HepG2 (cell line): Measurements from ENCODE around the gene GFRA1. TPM values are rescaled to one million over a fixed set of nuclear protein-coding genes. Genes with fewer than 3 reads are reported as not detected.

Source experiments
- ATAC-seq: fragments of 200-7000 bp; cut with Tn5 transposase; 3 replicates; pipeline ENCODE4 v1.9.1; 2020; ENCODE audit warnings: mild to moderate bottlenecking, moderate library complexity
- BruUV-seq: library from RNA; stranded (reverse); fragments of 400-500 nt; replicated peaks from 2 replicates; lab custom pipeline; 2021; lab: Mats Ljungman, UMichigan
- CTCF ChIA-PET: fragments of 300-600 bp; formaldehyde crosslinking; extraction: SDS; loops from one replicate; lab custom pipeline; 2021; ENCODE audit warnings: low total read pairs, inconsistent platforms, low intra/inter-chr PET ratio; lab: Yijun Ruan, JAX
- POLR2A ChIA-PET: fragments of 350-600 bp; sonication (Branson Sonifier 250); formaldehyde crosslinking; loops from one replicate; lab custom pipeline; 2020; ENCODE audit warnings: antibody characterized with exemption, inconsistent platforms; lab: Yijun Ruan, JAX
- DNase-seq: peaks from one replicate; pipeline ENCODE4 v3.0.0-alpha.2; 2015; ENCODE audit warnings: low spot score
- FAIRE-seq: peaks from 3 replicates; lab custom pipeline; 2011; peaks lifted over from hg19 to GRCh38; lab: Jason Lieb, UNC
- H2AFZ ChIP-seq: one replicate; pipeline ENCODE4 v1.6.1; 2011; ENCODE audit warnings: low read length, inconsistent platforms
- H3K27ac ChIP-seq: fragments of 300-600 bp; 3 replicates; pipeline ENCODE4 v1.8.0; 2011; ENCODE audit warnings: mixed run types, mild to moderate bottlenecking, mixed read lengths, low read length, inconsistent platforms; ENCODE audit not compliant: insufficient read depth; ENCODE audit errors: extremely low read length
- H3K27me3 ChIP-seq, 2 experiments: fragments of 200-600 bp in 1 of 2; 2 replicates in 1 of 2; 3 replicates in 1 of 2; pipeline versions ENCODE4 v1.6.0 to v1.8.0; 2011; ENCODE audit warnings: low read length in 2 of 2, mild to moderate bottlenecking in 2 of 2, moderate library complexity in 2 of 2, inconsistent platforms in 1 of 2; ENCODE audit not compliant: insufficient read depth in 2 of 2, control insufficient read depth in 1 of 2
- H3K36me3 ChIP-seq, 2 experiments: fragments of 200-600 bp in 1 of 2; replicated peaks in 1 of 2; 2 replicates in 1 of 2; 3 replicates in 1 of 2; pipeline versions ENCODE4 v1.5.1 to v1.8.0; 2011; ENCODE audit warnings: low read length in 2 of 2, inconsistent platforms in 1 of 2; ENCODE audit not compliant: insufficient read depth in 2 of 2, control insufficient read depth in 1 of 2
- H3K4me1 ChIP-seq: 2 replicates; pipeline ENCODE4 v1.5.1; 2012; ENCODE audit warnings: low read length, inconsistent platforms; ENCODE audit not compliant: insufficient read depth
- H3K4me2 ChIP-seq: 2 replicates; pipeline ENCODE4 v1.6.0; 2011; ENCODE audit warnings: low read depth, low read length, inconsistent platforms
- H3K4me3 ChIP-seq, 3 experiments: fragments of 200-600 bp in 1 of 3; sonication (generic), shearing (Covaris generic) in 1 of 3; replicated peaks in 1 of 3; 2 replicates each; pipeline ENCODE4 v1.5.1; 2011 to 2016; ENCODE audit warnings: low read length in 3 of 3, inconsistent platforms in 2 of 3, low read depth in 2 of 3, mild to moderate bottlenecking in 2 of 3, control low read depth in 1 of 3, mixed read lengths in 1 of 3; ENCODE audit not compliant: insufficient read depth in 1 of 3
- H3K79me2 ChIP-seq: one replicate; pipeline ENCODE4 v1.6.1; 2011; ENCODE audit warnings: low read length, inconsistent platforms; ENCODE audit not compliant: insufficient read depth
- H3K9ac ChIP-seq: 2 replicates; pipeline ENCODE4 v1.6.0; 2011; ENCODE audit warnings: mild to moderate bottlenecking, low read depth, low read length, inconsistent platforms; ENCODE audit not compliant: insufficient read depth
- H3K9me3 ChIP-seq: 2 replicates; pipeline ENCODE4 v1.5.1; 2012; ENCODE audit warnings: mild to moderate bottlenecking, low read length
- H4K20me1 ChIP-seq: 2 replicates; pipeline ENCODE4 v1.6.0; 2011; ENCODE audit warnings: inconsistent platforms, mild to moderate bottlenecking, low read length, moderate library complexity; ENCODE audit not compliant: insufficient read depth
- NFATC3 ChIP-seq: sonication (generic); formaldehyde crosslinking; IDR thresholded peaks from 2 replicates; pipeline ENCODE4 v1.5.1; 2020; ENCODE audit warnings: mild to moderate bottlenecking, missing genetic modification reagents
- PRDM15 ChIP-seq: sonication (generic); formaldehyde crosslinking; IDR thresholded peaks from 2 replicates; pipeline ENCODE4 v1.4.0; 2020; ENCODE audit warnings: missing genetic modification reagents
- TAF1 ChIP-seq: sonication (generic); formaldehyde crosslinking; IDR thresholded peaks from 2 replicates; pipeline ENCODE4 v1.4.0; 2020; ENCODE audit warnings: missing genetic modification reagents
- ZNF253 ChIP-seq: sonication (generic); formaldehyde crosslinking; IDR thresholded peaks from 2 replicates; pipeline ENCODE4 v1.8.0; 2022; ENCODE audit warnings: mild to moderate bottlenecking, missing genetic modification reagents, borderline replicate concordance
- ZNF260 ChIP-seq: sonication (generic); formaldehyde crosslinking; IDR thresholded peaks from 2 replicates; pipeline ENCODE4 v1.4.0; 2020; ENCODE audit warnings: missing genetic modification reagents, low read depth, mild to moderate bottlenecking, borderline replicate concordance
- ZNF264 ChIP-seq: sonication (generic); formaldehyde crosslinking; IDR thresholded peaks from 2 replicates; pipeline ENCODE4 v1.4.0; 2020; ENCODE audit warnings: missing genetic modification reagents
- WGBS: methylation state at CpG from one replicate; pipeline ENCODE4 v1.1.6; 2017; ENCODE audit warnings: low lambda C conversion rate; 5-methylcytosine and 5-hydroxymethylcytosine counted together
- in situ Hi-C: cut with HindIII; loops from 2 replicates; pipeline ENCODE4 v1.10.0; 2017; ENCODE audit warnings: low pct_unique_long_range_greater_than_20kb; ENCODE audit not compliant: extremely low pct_ligation_motif_present
- intact Hi-C: fragments of 100-400 bp; cut with micrococcal nuclease; formaldehyde crosslinking; loops from one replicate; pipeline ENCODE4 v1.10.0; 2022; ENCODE audit not compliant: unreplicated experiment
- polyA plus RNA-seq, 8 experiments: library from polyadenylated mRNA; depleted of rRNA in 3 of 8; stranded (reverse) in 7 of 8; unstranded in 1 of 8; fragments of >200 nt; fragmentation: Illumina TruSeq in 4 of 8; extraction: Trizol in 4 of 8; gene quantifications; 2 replicates each; pipeline versions ENCODE4 v1.2.1 to v1.2.3, GENCODE V29; 2011 to 2016; ENCODE audit warnings: low read depth in 4 of 8, missing spikeins in 1 of 8, mixed read lengths in 1 of 8; ENCODE audit not compliant: insufficient read depth in 1 of 8
- total RNA-seq, 5 experiments: library from RNA; depleted of rRNA; stranded (reverse); fragments of >200 nt; fragmentation: Illumina TruSeq; extraction: Trizol; gene quantifications; 2 replicates each; pipeline ENCODE4 v1.2.3, GENCODE V29; 2016; ENCODE audit warnings: low read depth in 1 of 5

GFRA1 gene
- total and polyA plus RNA-seq, 2 of the 13 experiments (the other 11 are each of a cell fraction or from before 2014, with no cell fraction given), result not detected

- H3K4me2 ChIP-seq, result no peak overlapping the region
- FAIRE-seq, result no peak
- no peaks in the 10 kb centered on the region for H3K79me2 ChIP-seq
- H3K27me3 ChIP-seq, result no peaks in the 10 kb centered on the region
- H4K20me1 ChIP-seq, result no peaks in the 10 kb centered on the region
- ChIA-PET POLR2A (no interaction called here), CTCF (no interaction called here)
- H3K9ac ChIP-seq, result no peak overlapping the region
- H3K36me3 ChIP-seq, result no peaks in the 10 kb centered on the region
- no peak for TF ChIP-seq ZNF260
- no peak for TF ChIP-seq PRDM15 (CRISPR knock-in tag)
- no peak for TF ChIP-seq ZNF264 (CRISPR knock-in tag)
- TF ChIP-seq NFATC3, result no peak
- TF ChIP-seq TAF1 (CRISPR knock-in tag), result no peak
- no peak for TF ChIP-seq ZNF253 (CRISPR knock-in tag)
- no peak for ATAC-seq
- H3K9me3 ChIP-seq, result no peaks in the 10 kb centered on the region
- BruUV-seq, result no TSS peak
- intact Hi-C loops (no loop called here), in situ Hi-C loops (no loop called here)
- no peaks in the 10 kb centered on the region for H3K4me1 ChIP-seq
- no peak overlapping the region for H3K27ac ChIP-seq
- 36% methylated on average over 2 of the region's 2 CpGs for WGBS
- no peak overlapping the region for H2AFZ ChIP-seq
- DNase-seq, result no peak
- no peak overlapping the region for H3K4me3 ChIP-seq
Observed at GRCh38 chr10:116233230-116233629, 39.8 kb downstream of the GFRA1 start.
